RWPE1 (cell line): Measurements from ENCODE around the gene ZNF48.

Experiments
- CTCF ChIA-PET: fragments of 350-600 bp; sonication (Branson Sonifier 250); formaldehyde crosslinking; extraction: SDS; loops from one replicate; lab custom pipeline; 2021; lab: Yijun Ruan, JAX
- POLR2A ChIA-PET: fragments of 400-600 bp; formaldehyde crosslinking; extraction: SDS; loops from one replicate; lab custom pipeline; 2020; ENCODE audit warnings: antibody characterized with exemption; ENCODE audit not compliant: low non-redundant PET; lab: Yijun Ruan, JAX
- DNase-seq: peaks from one replicate; pipeline ENCODE4 v3.0.0; 2012; ENCODE audit warnings: low spot score
- H3K27ac ChIP-seq: fragments of 450-650 bp; 2 replicates; pipeline ENCODE4 v1.5.1; 2017
- TF ChIP-seq, protein P1 (sequence below): fragments of 450-650 bp; conservative IDR thresholded peaks from 2 replicates; pipeline ENCODE4 v1.5.1; 2017; ENCODE audit warnings: low read depth, mild to moderate bottlenecking

The ZNF48 gene

DNA sequence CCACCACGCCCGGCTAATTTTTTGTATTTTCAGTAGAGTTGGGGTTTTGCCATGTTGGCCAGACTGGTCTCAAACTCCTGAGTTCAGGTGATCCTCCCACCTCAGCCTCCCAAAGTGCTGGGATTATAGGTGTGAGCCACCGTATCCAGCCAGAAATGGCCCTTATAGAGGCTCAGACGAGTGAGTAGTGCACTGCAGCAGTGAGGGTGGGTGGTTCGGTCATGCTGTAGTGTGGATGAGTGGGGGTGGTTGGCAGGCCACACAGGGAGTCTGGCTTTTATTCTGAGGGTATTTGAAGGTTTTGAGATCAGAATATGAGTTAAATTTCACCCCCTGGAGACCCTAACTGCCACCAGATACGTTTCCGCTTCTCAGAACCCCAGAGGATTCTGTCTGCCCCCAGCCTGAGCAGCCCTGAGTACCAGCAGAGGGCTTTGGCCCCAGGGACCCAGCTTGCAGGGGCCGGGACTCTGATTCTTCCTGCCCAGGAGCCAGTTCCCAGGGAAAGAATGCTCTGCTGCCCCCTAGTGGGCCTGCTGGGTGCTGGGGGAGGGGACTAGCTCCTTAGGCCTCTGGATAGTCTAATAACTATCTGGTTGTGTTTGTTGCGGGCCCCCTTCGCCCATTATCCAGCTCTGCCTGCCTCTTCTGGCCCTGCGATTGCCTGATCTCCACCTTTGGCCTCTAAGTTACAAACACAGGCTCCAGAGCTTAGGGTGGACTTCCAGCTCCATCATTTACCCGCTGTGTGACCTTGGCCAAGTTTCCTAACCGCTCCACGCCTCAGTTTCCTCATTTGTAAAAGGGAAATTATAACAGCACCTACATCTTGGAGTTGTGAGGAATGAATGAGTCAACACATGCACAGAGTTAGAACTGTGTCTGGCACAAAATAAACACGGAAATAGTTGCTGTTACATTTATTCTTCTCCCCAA is 14.2 kb downstream of the ZNF48 start:
- POLR2A ChIA-PET, result interaction anchor here (0.5 to 0.6 kb wide), 2 partner anchors 13 to 118 kb away, joined by 3 to 4 read pairs; no protein-coding TSS in a partner anchor
- CTCF ChIA-PET, result interaction anchor here (0.6 to 1.6 kb wide), 17 partner anchors 9 to 184 kb away, joined by 3 to 14 read pairs (median 4); partner anchors contain the start of genes CD2BP2, DCTPP1, ZNF48 and ZNF688
- TF ChIP-seq, protein P1, sequence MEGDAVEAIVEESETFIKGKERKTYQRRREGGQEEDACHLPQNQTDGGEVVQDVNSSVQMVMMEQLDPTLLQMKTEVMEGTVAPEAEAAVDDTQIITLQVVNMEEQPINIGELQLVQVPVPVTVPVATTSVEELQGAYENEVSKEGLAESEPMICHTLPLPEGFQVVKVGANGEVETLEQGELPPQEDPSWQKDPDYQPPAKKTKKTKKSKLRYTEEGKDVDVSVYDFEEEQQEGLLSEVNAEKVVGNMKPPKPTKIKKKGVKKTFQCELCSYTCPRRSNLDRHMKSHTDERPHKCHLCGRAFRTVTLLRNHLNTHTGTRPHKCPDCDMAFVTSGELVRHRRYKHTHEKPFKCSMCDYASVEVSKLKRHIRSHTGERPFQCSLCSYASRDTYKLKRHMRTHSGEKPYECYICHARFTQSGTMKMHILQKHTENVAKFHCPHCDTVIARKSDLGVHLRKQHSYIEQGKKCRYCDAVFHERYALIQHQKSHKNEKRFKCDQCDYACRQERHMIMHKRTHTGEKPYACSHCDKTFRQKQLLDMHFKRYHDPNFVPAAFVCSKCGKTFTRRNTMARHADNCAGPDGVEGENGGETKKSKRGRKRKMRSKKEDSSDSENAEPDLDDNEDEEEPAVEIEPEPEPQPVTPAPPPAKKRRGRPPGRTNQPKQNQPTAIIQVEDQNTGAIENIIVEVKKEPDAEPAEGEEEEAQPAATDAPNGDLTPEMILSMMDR, result peak; percentile 92
- H3K27ac ChIP-seq, result peak overlapping the region; percentile 73
- peak; percentile 83 for DNase-seq

DNA sequence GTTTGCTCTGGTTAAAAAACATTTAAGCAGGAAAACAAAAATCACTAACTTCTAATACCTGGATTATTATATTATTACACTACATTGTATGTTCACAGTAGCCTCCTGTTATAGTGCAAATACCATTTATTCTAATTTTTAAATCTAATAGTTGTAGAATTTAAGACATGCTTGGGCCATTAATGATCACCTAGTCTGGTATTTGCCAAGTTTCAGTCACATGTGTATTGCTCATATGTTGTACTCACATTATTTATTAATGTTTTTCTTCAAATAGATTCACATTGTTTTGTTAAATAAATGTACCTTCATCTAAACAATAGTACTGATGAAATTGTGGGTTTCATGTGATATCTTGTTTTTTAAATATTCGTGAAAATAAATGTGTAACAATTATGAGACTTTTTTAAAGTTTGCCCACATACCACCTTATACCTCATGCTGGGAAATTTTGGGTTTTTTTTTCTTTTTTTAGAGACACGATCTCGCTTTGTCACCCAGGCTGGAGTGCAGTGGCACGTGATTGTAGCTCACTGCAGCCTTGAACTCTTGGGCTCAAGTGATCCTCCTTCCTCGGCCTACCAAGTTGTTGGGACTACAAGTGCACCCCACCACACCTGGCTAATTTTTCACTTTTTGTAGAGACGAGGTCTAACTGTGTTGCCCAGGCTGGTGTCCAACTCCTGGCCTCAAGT is 18.0 kb downstream of the ZNF48 start:
- ChIA-PET CTCF (no interaction called here), POLR2A (no interaction called here)
- TF ChIP-seq, protein P1, result no peak
- no peak for DNase-seq
- peak overlapping the region; percentile 41 for H3K27ac ChIP-seq

DNA sequence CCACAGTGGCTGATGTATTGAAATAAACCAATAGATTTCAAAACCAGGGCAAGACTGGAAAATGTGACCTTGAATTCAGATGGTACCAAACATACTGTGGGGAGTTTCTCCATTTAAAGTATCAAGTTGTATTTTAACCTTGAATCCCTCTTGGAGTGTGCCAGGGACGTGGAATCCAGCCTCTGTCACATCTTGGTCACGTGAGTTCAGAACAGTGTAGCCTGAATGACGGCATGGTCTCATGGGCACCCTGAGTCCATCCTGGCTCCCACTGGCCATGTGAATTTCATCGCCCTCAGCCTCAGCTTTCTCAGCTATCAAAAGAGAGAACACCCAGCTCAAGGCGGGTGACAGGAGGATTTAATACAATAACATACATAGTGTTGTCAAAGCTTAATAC is 18.9 kb downstream of the ZNF48 start:
- TF ChIP-seq, protein P1, result no peak
- no peak for DNase-seq
- H3K27ac ChIP-seq, result peak overlapping the region; percentile 41
- ChIA-PET POLR2A (no interaction called here), CTCF (no interaction called here)

DNA sequence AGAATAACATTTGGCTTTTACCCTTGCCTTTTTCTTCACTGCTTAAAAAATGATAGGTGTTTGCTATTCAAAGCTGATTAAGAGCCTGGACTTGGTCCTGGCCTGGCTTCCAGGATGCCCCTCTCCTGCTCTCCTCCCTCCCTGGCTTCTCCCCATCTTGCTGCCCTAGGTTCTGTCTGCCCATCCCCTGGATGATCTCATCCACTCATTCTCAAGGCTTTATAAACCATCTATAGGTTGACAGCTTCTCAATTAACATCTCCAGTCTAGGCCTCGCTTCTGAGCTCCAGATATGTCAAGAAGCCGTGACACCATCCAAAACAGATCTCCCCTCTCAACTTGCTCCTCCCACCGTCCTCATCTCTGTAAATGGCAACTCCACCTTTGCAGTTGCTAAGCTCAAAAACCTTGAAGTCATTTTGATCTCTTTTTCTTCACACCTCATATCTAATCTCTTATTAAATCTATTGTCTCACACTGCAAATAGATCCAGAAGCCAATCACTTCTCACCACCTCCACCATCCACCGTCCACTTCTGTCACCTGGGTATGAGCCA is 20.9 kb downstream of the ZNF48 start:
- ChIA-PET POLR2A (no interaction called here), CTCF (no interaction called here)
- no peak overlapping the region for H3K27ac ChIP-seq
- TF ChIP-seq, protein P1, result no peak
- DNase-seq, result no peak

DNA sequence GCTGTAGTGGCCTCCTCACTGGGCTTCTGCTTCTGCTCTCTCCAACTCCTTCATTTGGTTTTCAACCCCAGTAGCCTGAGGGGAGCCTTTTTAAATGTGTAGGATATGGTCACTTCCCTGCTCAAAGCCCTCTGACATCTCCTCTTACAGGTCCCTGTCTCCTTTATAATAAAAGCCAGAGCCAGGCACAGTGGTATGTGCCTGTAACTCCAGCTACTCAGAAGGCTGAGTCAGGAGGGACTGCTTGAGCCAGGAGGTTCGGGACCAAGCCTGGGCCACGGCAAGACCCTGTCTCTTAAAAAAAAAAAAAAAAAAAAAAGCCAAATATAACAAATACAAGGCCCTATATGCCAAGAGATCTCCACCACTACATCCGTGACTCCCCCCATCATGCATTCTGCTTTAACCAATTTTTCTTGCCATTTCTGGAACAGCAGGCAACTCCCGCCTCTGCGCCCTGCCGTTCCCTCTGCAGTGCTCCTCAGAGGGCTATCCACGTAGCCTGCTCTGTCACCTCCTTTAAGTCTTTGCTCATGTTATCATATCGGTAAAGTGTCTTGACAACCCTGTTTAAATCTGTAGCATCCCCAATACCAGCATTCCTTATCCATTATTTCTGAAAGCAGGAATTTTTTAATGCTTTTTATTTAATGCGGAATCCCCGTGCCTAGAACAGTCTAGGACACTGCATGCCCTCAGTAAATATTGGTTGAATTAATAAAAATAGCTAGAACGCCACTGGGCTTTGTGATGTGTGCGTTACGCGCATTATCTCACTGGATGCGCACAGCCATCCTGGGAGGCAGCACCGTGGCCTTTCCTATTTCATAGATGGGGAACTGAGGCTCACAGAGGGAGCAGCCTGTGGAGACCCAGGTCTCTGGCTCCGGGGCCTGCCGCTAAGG is 21.7 kb downstream of the ZNF48 start:
- no peak for DNase-seq
- TF ChIP-seq, protein P1, result no peak
- H3K27ac ChIP-seq, result peak overlapping the region; percentile 86
- POLR2A ChIA-PET, result interaction anchor here (1.0 kb wide), 1 partner anchor 269 kb away, joined by 6 read pairs; no protein-coding TSS in a partner anchor
- CTCF ChIA-PET, result interaction anchor here (2.2 kb wide), 1 partner anchor 7 kb away, joined by 14 read pairs; no protein-coding TSS in a partner anchor
